SK-N-SH (cell line): ENCODE measurements around the gene CCDC61. TPM values are rescaled to one million over a fixed set of nuclear protein-coding genes. Genes with fewer than 3 reads are reported as not detected.

Experiments
- CTCF ChIA-PET: fragments of 300-600, 350-600 bp; formaldehyde crosslinking; extraction: SDS; loops from one replicate; lab custom pipeline; 2021; lab: Yijun Ruan, JAX
- POLR2A ChIA-PET: fragments of 350-600 bp; sonication (Branson Sonifier 250); formaldehyde crosslinking; extraction: SDS; loops from one replicate; lab custom pipeline; 2020; ENCODE audit warnings: antibody characterized with exemption, inconsistent platforms; lab: Yijun Ruan, JAX
- DNase-seq: peaks from one replicate; pipeline ENCODE4 v3.0.0; 2012
- H2AFZ ChIP-seq: fragments of 200-600 bp; sonication (generic); 2 replicates; pipeline ENCODE4 v1.8.1; 2016; ENCODE audit warnings: antibody characterized with exemption, mild to moderate bottlenecking, low read depth
- H3F3A ChIP-seq: fragments of 200-600 bp; sonication (generic); replicated peaks from 2 replicates; pipeline ENCODE3; 2016; ENCODE audit warnings: antibody characterized with exemption, mild to moderate bottlenecking; ENCODE audit not compliant: insufficient read depth
- H3K27ac ChIP-seq, 2 experiments: fragments of 200-500 bp in 1 of 2; fragments of 200-600 bp in 1 of 2; sonication (Bioruptor generic) in 1 of 2; sonication (generic), shearing (Covaris generic) in 1 of 2; 2 replicates each; pipeline versions ENCODE4 v1.5.1 to v1.6.1; 2014 to 2016; ENCODE audit warnings: low read depth in 2 of 2, inconsistent platforms in 1 of 2, low read length in 1 of 2, mild to moderate bottlenecking in 1 of 2, mixed read lengths in 1 of 2
- H3K27me3 ChIP-seq: fragments of 200-600 bp; sonication (generic), shearing (Covaris generic); 2 replicates; pipeline ENCODE4 v1.6.1; 2016; ENCODE audit warnings: mixed run types; ENCODE audit not compliant: insufficient read depth
- H3K36me3 ChIP-seq, 2 experiments: fragments of 200-500 bp in 1 of 2; fragments of 200-600 bp in 1 of 2; sonication (Bioruptor generic) in 1 of 2; sonication (generic) in 1 of 2; replicated peaks in 1 of 2; 2 replicates each; pipeline versions ENCODE3 to v1.5.1; 2014 to 2016; ENCODE audit warnings: low read length in 1 of 2, mild to moderate bottlenecking in 1 of 2; ENCODE audit not compliant: insufficient read depth in 2 of 2, control insufficient read depth in 1 of 2
- H3K4me1 ChIP-seq, 2 experiments: fragments of 200-500 bp in 1 of 2; fragments of 200-600 bp in 1 of 2; sonication (Bioruptor generic) in 1 of 2; sonication (generic), shearing (Covaris generic) in 1 of 2; 2 replicates each; pipeline versions ENCODE4 v1.5.1 to v1.6.1; 2014 to 2016; ENCODE audit warnings: low read depth in 1 of 2, low read length in 1 of 2, mixed run types in 1 of 2; ENCODE audit not compliant: insufficient read depth in 2 of 2, control insufficient read depth in 1 of 2
- H3K4me2 ChIP-seq: fragments of 200-600 bp; sonication (generic), shearing (Covaris generic); 2 replicates; pipeline ENCODE4 v1.6.1; 2017; ENCODE audit warnings: mixed run types
- H3K4me3 ChIP-seq, 2 experiments: fragments of 200-500 bp in 1 of 2; fragments of 200-600 bp in 1 of 2; sonication (Bioruptor generic) in 1 of 2; sonication (generic), shearing (Covaris generic) in 1 of 2; 2 replicates each; pipeline versions ENCODE4 v1.5.1 to v1.8.1; 2014 to 2016; ENCODE audit warnings: low read depth in 2 of 2, inconsistent platforms in 1 of 2, low read length in 1 of 2, mild to moderate bottlenecking in 1 of 2, mixed read lengths in 1 of 2, moderate library complexity in 1 of 2
- H3K79me2 ChIP-seq: fragments of 200-600 bp; sonication (generic); 2 replicates; pipeline ENCODE4 v1.8.1; 2017; ENCODE audit warnings: mild to moderate bottlenecking; ENCODE audit not compliant: insufficient read depth
- H3K9ac ChIP-seq: fragments of 200-600 bp; sonication (generic); 2 replicates; pipeline ENCODE4 v1.6.1; 2017; ENCODE audit warnings: mixed run types
- H3K9me2 ChIP-seq: fragments of 200-600 bp; sonication (generic); 2 replicates; pipeline ENCODE4 v1.6.1; 2017; ENCODE audit warnings: mixed run types
- H3K9me3 ChIP-seq: fragments of 200-600 bp; sonication (generic); 2 replicates; pipeline ENCODE4 v1.6.1; 2017; ENCODE audit warnings: mixed run types, mild to moderate bottlenecking, moderate library complexity
- H4K20me1 ChIP-seq: fragments of 200-600 bp; sonication (generic); 2 replicates; pipeline ENCODE4 v1.6.1; 2017; ENCODE audit warnings: mild to moderate bottlenecking, mixed run types; ENCODE audit not compliant: insufficient read depth
- CHD2 ChIP-seq: fragments of 150-350 bp; IDR thresholded peaks from 2 replicates; pipeline ENCODE4 v1.6.1; 2018; ENCODE audit warnings: low read length; ENCODE audit not compliant: partially characterized antibody
- ELF1 ChIP-seq: IDR thresholded peaks from 2 replicates; pipeline ENCODE4 v1.4.0; 2012
- EZH2phosphoT487 ChIP-seq: fragments of 200-600 bp; sonication (generic); IDR thresholded peaks from 2 replicates; pipeline ENCODE4 v1.6.1; 2017; ENCODE audit warnings: low read depth, mixed run types, mild to moderate bottlenecking, antibody characterized with exemption, moderate library complexity, borderline replicate concordance
- FOSL2 ChIP-seq: IDR thresholded peaks from 2 replicates; pipeline ENCODE4 v1.4.0; 2012; ENCODE audit warnings: low read depth, mild to moderate bottlenecking, moderate library complexity, borderline replicate concordance
- FOXJ3 ChIP-seq: sonication (generic); formaldehyde crosslinking; IDR thresholded peaks from 2 replicates; pipeline ENCODE4 v1.5.1; 2020; ENCODE audit warnings: mild to moderate bottlenecking, missing genetic modification reagents
- GABPA ChIP-seq: IDR thresholded peaks from 2 replicates; pipeline ENCODE4 v1.4.0; 2012; ENCODE audit warnings: low read depth, mild to moderate bottlenecking
- MXI1 ChIP-seq: IDR thresholded peaks from 2 replicates; pipeline ENCODE4 v1.6.1; 2012; ENCODE audit warnings: mild to moderate bottlenecking, low read depth, low read length, improper control_type of control experiment
- NRF1 ChIP-seq: IDR thresholded peaks from 2 replicates; pipeline ENCODE4 v1.6.1; 2012; ENCODE audit warnings: low read depth, mild to moderate bottlenecking, low read length
- RAD21 ChIP-seq: IDR thresholded peaks from 2 replicates; pipeline ENCODE4 v1.6.1; 2012; ENCODE audit warnings: mild to moderate bottlenecking, low read length
- RXRA ChIP-seq: IDR thresholded peaks from 2 replicates; pipeline ENCODE4 v1.4.0; 2012; ENCODE audit warnings: low read depth, mild to moderate bottlenecking, borderline replicate concordance
- SMC3 ChIP-seq: IDR thresholded peaks from 2 replicates; pipeline ENCODE4 v1.6.1; 2012; ENCODE audit warnings: low read depth, low read length, improper control_type of control experiment
- TEAD4 ChIP-seq: IDR thresholded peaks from 2 replicates; pipeline ENCODE4 v1.4.0; 2012; ENCODE audit warnings: mild to moderate bottlenecking, borderline replicate concordance; ENCODE audit not compliant: insufficient read depth
- WGBS: methylation state at CpG from one replicate; pipeline ENCODE4 v1.1.6; 2017; ENCODE audit warnings: low lambda C conversion rate; 5-methylcytosine and 5-hydroxymethylcytosine counted together
- polyA plus RNA-seq, 3 experiments: library from polyadenylated mRNA; depleted of rRNA; stranded (reverse); fragments of >200 nt; gene quantifications; 2 replicates each; pipeline ENCODE4 v1.2.3, GENCODE V29; 2012
- TF ChIP-seq, protein P1 (sequence below): IDR thresholded peaks from 2 replicates; pipeline ENCODE4 v1.6.1; 2012; ENCODE audit warnings: mild to moderate bottlenecking, low read depth, low read length, moderate library complexity
- TF ChIP-seq, protein P2 (sequence below): IDR thresholded peaks from 2 replicates; pipeline ENCODE4 v1.4.0; 2012; ENCODE audit warnings: low read depth
- TF ChIP-seq, protein P3 (sequence below): fragments of 150-350 bp; IDR thresholded peaks from 2 replicates; pipeline ENCODE4 v1.6.1; 2016; ENCODE audit warnings: mild to moderate bottlenecking, low read depth, low read length
- TF ChIP-seq, protein P4 (sequence below): fragments of 200-600 bp; sonication (generic); IDR thresholded peaks from 2 replicates; pipeline ENCODE4 v1.6.1; 2017; ENCODE audit warnings: antibody characterized with exemption, mild to moderate bottlenecking, moderate library complexity
- TF ChIP-seq, protein P5 (sequence below): IDR thresholded peaks from 2 replicates; pipeline ENCODE4 v1.4.0; 2012; ENCODE audit warnings: low read depth, borderline replicate concordance

CCDC61 gene
- polyA plus RNA-seq, 1 of the 3 experiments (the other 2 are of a cell fraction): 6.8 TPM

DNA sequence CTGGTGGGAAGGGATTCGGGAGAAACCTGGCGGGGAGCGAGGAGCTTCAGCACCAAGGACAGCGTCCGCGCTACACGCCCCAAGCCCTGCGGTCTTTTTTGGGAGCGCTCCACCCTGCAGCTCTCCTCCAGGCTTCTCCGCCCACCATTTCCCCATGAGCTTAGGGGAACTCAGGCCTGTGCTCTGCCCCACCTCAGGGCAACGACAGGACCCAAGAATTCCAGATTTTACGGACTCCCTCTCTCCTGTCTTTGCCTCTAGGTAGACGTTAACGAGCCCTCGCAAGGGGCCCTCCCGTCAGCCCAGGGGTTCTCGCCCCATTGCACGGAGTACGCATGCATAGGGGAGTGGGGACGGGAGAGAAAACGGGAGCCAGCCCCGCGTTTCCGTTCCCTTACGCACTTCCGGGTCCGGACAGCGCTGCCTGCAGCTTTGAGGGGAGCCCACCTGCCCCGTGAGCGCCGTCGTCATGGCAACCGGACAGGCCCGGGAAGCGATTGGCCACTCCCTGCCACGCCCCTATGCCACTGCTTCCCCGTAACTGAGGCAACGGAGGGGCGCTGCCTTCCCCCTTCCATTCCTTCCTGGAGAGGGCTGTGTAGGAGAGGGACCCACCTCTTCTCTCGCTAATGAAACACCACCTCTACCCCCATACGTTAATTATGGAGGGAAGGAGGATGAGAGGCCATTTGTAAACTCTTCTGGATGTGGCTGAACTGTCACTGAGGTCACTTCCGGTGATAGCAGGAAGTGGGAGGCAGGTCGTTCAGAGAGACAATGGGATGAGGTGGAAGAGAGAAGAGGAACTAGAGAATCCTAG is 42.4 kb upstream of the CCDC61 start:
- Histone ChIP-seq H3K9ac (no peak overlapping the region), H3K4me1 (peaks cover 12 to 22% of the 10 kb centered on the region in 2 experiments; a peak in 3 of 4 replicates), H3K36me3 (peaks cover 5 to 14% of the 10 kb centered on the region in 2 experiments), H3K4me2 (no peak overlapping the region), H3K27me3 (no peaks in the 10 kb centered on the region), H3K79me2 (no peaks in the 10 kb centered on the region), H3K4me3 (no peak overlapping the region), H2AFZ (0 out of 2 replicates have a peak overlapping the region, but pooled peaks have one; percentile 17), H3F3A (peaks cover 9% of the 10 kb centered on the region), H3K9me2 (no peaks in the 10 kb centered on the region), H4K20me1 (no peaks in the 10 kb centered on the region), H3K9me3 (no peaks in the 10 kb centered on the region), H3K27ac (peak overlapping the region; percentile 40 to 72)
- peak; percentile 55 for DNase-seq
- ChIA-PET POLR2A (no interaction called here), CTCF (interaction anchor here (0.9 to 2.3 kb wide), 3 partner anchors 8 to 136 kb away, joined by 3 to 6 read pairs (median 3); no protein-coding TSS in a partner anchor)
- WGBS: 86% methylated on average over 41 of the region's 43 CpGs
- peak; percentile 62 for TF ChIP-seq GABPA
- TF ChIP-seq RAD21: no peak
- TF ChIP-seq, protein P1, sequence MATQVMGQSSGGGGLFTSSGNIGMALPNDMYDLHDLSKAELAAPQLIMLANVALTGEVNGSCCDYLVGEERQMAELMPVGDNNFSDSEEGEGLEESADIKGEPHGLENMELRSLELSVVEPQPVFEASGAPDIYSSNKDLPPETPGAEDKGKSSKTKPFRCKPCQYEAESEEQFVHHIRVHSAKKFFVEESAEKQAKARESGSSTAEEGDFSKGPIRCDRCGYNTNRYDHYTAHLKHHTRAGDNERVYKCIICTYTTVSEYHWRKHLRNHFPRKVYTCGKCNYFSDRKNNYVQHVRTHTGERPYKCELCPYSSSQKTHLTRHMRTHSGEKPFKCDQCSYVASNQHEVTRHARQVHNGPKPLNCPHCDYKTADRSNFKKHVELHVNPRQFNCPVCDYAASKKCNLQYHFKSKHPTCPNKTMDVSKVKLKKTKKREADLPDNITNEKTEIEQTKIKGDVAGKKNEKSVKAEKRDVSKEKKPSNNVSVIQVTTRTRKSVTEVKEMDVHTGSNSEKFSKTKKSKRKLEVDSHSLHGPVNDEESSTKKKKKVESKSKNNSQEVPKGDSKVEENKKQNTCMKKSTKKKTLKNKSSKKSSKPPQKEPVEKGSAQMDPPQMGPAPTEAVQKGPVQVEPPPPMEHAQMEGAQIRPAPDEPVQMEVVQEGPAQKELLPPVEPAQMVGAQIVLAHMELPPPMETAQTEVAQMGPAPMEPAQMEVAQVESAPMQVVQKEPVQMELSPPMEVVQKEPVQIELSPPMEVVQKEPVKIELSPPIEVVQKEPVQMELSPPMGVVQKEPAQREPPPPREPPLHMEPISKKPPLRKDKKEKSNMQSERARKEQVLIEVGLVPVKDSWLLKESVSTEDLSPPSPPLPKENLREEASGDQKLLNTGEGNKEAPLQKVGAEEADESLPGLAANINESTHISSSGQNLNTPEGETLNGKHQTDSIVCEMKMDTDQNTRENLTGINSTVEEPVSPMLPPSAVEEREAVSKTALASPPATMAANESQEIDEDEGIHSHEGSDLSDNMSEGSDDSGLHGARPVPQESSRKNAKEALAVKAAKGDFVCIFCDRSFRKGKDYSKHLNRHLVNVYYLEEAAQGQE: peak; percentile 95
- TF ChIP-seq, protein P2, sequence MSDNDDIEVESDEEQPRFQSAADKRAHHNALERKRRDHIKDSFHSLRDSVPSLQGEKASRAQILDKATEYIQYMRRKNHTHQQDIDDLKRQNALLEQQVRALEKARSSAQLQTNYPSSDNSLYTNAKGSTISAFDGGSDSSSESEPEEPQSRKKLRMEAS: no peak
- no peak for TF ChIP-seq RXRA

DNA sequence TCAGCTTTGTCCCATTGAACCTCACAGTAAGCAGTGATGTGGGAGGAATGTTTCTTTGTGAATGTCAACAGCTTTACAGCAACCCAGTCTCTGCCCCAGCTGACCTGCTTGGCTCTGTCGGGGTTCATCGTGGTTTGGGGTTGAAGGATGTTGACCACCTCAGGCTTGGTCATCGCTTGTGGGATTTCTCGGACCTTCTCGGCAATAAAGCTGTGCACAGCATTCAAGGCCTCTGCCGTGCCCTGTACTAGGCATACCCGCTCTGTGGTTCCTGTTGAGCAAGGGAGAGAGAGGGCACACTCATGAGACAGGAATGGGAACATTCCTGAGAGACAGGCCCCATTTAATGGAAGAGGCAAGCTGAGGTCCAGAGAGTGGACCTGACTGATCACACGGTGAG is 41.6 kb upstream of the CCDC61 start:
- H3F3A ChIP-seq: peaks cover 9% of the 10 kb centered on the region
- no peaks in the 10 kb centered on the region for H3K9me2 ChIP-seq
- 73% methylated on average over 7 of the region's 8 CpGs for WGBS
- no peak overlapping the region for H3K4me3 ChIP-seq
- no peaks in the 10 kb centered on the region for H3K79me2 ChIP-seq
- TF ChIP-seq FOSL2 (no peak), FOXJ3 (CRISPR knock-in tag) (no peak; the same call in 1 of the 2 replicates), ELF1 (no peak), TEAD4 (no peak), CHD2 (no peak), MXI1 (no peak), EZH2phosphoT487 (no peak), NRF1 (no peak), SMC3 (no peak)
- TF ChIP-seq, protein P3, sequence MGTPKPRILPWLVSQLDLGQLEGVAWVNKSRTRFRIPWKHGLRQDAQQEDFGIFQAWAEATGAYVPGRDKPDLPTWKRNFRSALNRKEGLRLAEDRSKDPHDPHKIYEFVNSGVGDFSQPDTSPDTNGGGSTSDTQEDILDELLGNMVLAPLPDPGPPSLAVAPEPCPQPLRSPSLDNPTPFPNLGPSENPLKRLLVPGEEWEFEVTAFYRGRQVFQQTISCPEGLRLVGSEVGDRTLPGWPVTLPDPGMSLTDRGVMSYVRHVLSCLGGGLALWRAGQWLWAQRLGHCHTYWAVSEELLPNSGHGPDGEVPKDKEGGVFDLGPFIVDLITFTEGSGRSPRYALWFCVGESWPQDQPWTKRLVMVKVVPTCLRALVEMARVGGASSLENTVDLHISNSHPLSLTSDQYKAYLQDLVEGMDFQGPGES: no peak
- TF ChIP-seq, protein P4, sequence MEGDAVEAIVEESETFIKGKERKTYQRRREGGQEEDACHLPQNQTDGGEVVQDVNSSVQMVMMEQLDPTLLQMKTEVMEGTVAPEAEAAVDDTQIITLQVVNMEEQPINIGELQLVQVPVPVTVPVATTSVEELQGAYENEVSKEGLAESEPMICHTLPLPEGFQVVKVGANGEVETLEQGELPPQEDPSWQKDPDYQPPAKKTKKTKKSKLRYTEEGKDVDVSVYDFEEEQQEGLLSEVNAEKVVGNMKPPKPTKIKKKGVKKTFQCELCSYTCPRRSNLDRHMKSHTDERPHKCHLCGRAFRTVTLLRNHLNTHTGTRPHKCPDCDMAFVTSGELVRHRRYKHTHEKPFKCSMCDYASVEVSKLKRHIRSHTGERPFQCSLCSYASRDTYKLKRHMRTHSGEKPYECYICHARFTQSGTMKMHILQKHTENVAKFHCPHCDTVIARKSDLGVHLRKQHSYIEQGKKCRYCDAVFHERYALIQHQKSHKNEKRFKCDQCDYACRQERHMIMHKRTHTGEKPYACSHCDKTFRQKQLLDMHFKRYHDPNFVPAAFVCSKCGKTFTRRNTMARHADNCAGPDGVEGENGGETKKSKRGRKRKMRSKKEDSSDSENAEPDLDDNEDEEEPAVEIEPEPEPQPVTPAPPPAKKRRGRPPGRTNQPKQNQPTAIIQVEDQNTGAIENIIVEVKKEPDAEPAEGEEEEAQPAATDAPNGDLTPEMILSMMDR: no peak
- TF ChIP-seq, protein P5, sequence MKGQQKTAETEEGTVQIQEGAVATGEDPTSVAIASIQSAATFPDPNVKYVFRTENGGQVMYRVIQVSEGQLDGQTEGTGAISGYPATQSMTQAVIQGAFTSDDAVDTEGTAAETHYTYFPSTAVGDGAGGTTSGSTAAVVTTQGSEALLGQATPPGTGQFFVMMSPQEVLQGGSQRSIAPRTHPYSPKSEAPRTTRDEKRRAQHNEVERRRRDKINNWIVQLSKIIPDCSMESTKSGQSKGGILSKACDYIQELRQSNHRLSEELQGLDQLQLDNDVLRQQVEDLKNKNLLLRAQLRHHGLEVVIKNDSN: no peak
- peaks cover 5 to 14% of the 10 kb centered on the region in 2 experiments for H3K36me3 ChIP-seq
- no peaks in the 10 kb centered on the region for H3K9me3 ChIP-seq
- H2AFZ ChIP-seq: 0 out of 2 replicates have a peak overlapping the region, but pooled peaks have one; percentile 17
- H3K4me1 ChIP-seq: peaks cover 12 to 22% of the 10 kb centered on the region in 2 experiments; a peak in 3 of 4 replicates
- no peaks in the 10 kb centered on the region for H3K27me3 ChIP-seq
- ChIA-PET CTCF (interaction anchor here (0.7 to 1.2 kb wide), 3 partner anchors 23 to 75 kb away, joined by 3 to 4 read pairs (median 3); no protein-coding TSS in a partner anchor), POLR2A (interaction anchor here (1.2 to 1.6 kb wide), 2 partner anchors 20 to 51 kb away, joined by 6 to 7 read pairs; partner anchors contain the start of gene MYPOP)
- no peaks in the 10 kb centered on the region for H4K20me1 ChIP-seq
- H3K4me2 ChIP-seq: 0 out of 2 replicates have a peak overlapping the region, but pooled peaks have one; percentile 34
- no peak for DNase-seq
- no peak overlapping the region for H3K9ac ChIP-seq
- H3K27ac ChIP-seq: peak overlapping the region; percentile 40 to 72
